GM19023 (cell line): ENCODE measurements around the gene TUBA1B.
"Not testable (repeated sequence)": the region's sequence is repeated elsewhere in the genome, so short reads cannot be mapped to it uniquely, and the experiment has no call there.

Experiments used
- ATAC-seq: cut with Tn5 transposase; IDR thresholded peaks from one replicate; pipeline ENCODE4 v1.9.1; 2021; ENCODE audit warnings: mild to moderate bottlenecking, moderate library complexity; ENCODE audit not compliant: unreplicated experiment

Gene TUBA1B

GRCh38 chr12:49127971-49128370, 3.2 kb downstream of the TUBA1B start:
- ATAC-seq = not testable (repeated sequence)

GRCh38 chr12:49126852-49127763, 4.1 kb downstream of the TUBA1B start:
- no peak for ATAC-seq

- no peak for ATAC-seq
These were observed 10.0 kb downstream of the TUBA1B start for GRCh38 chr12:49121047-49121696.

GRCh38 chr12:49111206-49111605, 20.0 kb downstream of the TUBA1B start:
- peak; percentile 3 for ATAC-seq

GRCh38 chr12:49110464-49111155, 20.6 kb downstream of the TUBA1B start, which contains the start of gene LMBR1L:
TSS of gene LMBR1L (minus strand) at chr12:49110847. CDS start at chr12:49110555, 292 bp downstream.
- peak; percentile 98 for ATAC-seq

GRCh38 chr12:49109641-49110463, 21.3 kb downstream of the TUBA1B start:
- ATAC-seq = no peak

- ATAC-seq = no peak
These were observed 22.2 kb downstream of the TUBA1B start for GRCh38 chr12:49108958-49109404.

- ATAC-seq = no peak
These were observed 25.6 kb downstream of the TUBA1B start for GRCh38 chr12:49105504-49106084.

GRCh38 chr12:49104822-49105221, 26.4 kb downstream of the TUBA1B start:
- ATAC-seq = no peak

- ATAC-seq = no peak
These were observed 30.8 kb downstream of the TUBA1B start for GRCh38 chr12:49100380-49100779.

- ATAC-seq = no peak
These were observed 32.5 kb downstream of the TUBA1B start for GRCh38 chr12:49098703-49099102.

- ATAC-seq = no peak
These were observed 33.2 kb downstream of the TUBA1B start for GRCh38 chr12:49098035-49098451.

- no peak for ATAC-seq
These were observed 33.8 kb downstream of the TUBA1B start for GRCh38 chr12:49097381-49097780.

GRCh38 chr12:49094975-49095365, 36.2 kb downstream of the TUBA1B start:
- ATAC-seq = no peak

- ATAC-seq = no peak
These were observed 36.8 kb downstream of the TUBA1B start, which contains the start of gene DHH for GRCh38 chr12:49094160-49094974. TSS of gene DHH (minus strand) at chr12:49094801. CDS start at chr12:49094512, 289 bp downstream.

GRCh38 chr12:49093792-49094159, 37.4 kb downstream of the TUBA1B start:
- no peak for ATAC-seq

GRCh38 chr12:49092816-49093406, 38.3 kb downstream of the TUBA1B start:
- no peak for ATAC-seq

- no peak for ATAC-seq
These were observed 38.9 kb downstream of the TUBA1B start for GRCh38 chr12:49092086-49092815.
